Activated naive CD8-positive, alpha-beta T cell treated with anti-CD3 and anti-CD28 coated beads, Interleukin-2, amount 50 U/mL, for 16 hours (primary cell): Measurements from ENCODE around the gene RAB1B.

Source experiments
- DNase-seq: peaks from one replicate; pipeline ENCODE4 v3.0.0-alpha.2; 2020; ENCODE audit warnings: low read depth, low spot score

The RAB1B gene

DNA sequence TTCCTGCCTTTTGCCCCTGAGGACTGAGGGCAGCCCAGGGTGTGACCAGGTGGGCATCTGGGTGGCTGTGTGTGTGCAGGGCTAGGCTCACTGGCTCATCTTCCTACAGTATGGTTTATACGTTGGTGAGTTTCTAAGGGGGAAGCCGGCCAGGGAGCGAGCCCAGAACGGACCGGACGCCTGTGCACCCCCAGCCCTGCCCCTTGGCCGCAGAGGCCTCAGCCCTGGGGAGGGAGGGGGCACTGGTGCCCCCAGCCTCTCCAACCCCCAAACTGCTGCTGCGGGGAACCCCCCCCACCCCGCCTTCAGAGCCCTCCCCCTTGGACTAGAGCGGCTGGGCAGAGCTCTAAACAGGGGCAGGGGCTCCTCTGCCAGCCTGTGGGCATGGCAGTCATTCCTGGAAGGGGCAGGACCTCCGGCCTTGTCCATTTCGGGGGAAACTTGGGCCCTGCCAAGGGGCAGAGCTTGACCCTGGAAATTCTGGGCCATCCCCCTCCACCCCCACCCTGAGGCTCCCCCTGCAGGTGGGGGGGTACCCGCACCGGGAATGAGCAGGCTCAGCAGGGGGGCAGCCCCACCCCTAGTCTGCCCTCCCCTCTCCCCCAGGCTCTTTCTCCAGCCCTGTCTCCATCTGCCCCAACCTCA, 15.1 kb downstream of the RAB1B start:
- no peak for DNase-seq

DNA sequence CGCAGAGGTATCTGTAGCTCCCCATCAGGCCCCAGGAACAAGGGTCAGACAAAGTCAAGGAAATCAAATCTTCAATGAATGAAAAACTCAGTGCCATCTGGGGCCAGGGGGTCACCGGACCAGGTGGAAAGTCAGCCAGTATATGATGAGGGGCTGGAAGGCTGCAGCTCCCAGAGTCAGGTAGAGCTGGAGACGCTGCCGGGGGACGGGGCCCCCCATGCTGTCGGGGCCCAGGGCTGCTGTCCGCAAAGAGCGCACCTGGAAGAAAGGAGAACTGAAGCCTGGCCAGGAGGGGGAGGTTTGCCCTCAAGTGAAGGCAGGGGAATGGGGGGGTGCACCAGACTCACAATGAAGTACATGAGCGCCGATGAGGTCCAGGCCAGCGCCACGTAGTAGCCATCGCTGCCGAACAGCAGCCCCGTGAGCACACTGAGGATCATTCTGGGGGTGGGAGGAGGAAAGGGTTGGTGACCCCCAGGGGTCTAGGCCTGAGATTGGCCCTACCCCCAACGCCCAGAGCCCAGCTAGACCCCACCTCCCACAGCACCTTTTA, 16.2 kb downstream of the RAB1B start:
- DNase-seq = no peak

DNA sequence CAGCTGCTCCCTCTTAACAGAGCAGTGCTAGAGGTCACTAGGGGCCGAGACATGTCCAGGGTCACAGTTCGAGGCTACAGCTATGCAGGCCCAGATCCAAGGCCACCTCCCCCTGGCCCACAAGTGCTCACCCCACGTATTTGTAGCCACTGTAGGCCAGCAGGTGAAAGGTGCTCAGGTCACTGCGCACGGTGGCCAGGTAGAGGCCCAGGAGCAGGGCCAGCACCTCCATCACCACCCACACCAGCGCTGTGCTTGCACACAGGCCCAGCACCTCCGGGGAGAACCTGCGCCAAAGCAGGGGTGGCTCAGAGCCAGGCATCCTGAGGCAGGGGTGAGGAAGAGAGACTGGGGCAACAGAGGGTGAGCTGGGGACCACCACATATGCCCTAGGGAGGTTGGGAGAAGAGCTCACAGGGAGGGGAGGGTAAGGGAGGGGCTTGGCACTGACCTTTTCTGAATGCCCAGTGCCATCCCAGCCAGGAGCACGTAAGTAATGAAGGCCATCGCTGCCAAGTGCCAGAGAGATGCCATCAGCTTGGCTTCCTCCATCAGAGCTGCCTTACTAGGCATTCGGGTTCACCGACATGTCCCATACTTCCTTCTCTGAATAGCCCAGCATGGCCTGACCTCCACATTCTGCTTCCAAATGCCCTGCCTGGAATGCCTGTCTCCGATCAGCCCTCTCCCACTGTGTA, 17.0 kb downstream of the RAB1B start:
- no peak for DNase-seq

DNA sequence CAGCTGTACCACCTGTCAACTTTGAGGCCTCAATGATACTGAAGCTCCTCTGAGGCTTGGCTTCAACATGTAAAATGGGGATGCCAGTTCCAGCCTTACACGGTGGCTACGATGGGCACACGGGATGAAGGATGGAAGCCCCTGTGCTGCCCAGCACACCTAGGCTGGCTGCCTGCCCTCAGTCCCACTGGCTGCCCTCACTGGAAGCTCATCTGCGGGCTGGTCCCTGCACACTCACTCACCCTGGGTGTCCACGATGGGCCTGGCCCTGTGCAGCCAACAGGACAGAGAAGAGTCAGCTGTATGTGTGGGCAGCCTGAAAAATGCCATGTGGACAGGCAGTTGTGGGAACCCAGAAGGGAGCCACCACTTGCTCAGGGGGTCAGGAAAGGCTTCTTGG, 18.3 kb downstream of the RAB1B start:
- DNase-seq = no peak

DNA sequence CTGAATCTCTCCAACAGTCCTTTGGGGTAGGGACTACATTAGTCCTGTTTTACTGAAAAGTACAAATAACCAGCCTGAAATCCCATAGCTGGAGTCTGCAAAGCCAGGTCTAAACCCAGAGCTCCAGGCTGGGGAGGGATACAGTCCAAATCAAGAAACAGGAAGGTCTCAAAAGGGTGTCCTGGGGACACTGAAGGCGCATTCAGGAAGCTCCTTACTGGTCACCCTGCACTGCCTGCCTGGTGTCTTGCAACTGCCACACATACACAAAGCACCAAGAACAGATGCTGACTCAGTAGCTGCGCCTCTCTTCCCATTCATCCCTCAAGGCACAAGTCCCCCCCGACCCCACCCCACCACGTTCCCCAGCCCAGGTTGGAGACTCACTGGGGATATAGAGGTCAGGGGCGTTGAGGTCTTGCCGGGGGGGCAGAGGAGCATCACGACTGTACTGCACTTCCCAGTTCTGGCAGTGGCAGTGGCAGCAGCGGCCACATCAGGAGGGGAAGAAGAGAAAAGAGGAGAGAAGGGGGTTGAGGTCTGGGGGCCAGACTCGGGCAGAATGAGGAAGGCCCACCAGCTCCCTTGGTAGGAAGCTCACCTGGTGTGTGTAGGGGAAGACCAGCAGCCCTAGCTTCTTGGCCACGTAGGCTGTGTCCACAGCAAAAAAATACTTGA, 18.9 kb downstream of the RAB1B start:
- DNase-seq = no peak

DNA sequence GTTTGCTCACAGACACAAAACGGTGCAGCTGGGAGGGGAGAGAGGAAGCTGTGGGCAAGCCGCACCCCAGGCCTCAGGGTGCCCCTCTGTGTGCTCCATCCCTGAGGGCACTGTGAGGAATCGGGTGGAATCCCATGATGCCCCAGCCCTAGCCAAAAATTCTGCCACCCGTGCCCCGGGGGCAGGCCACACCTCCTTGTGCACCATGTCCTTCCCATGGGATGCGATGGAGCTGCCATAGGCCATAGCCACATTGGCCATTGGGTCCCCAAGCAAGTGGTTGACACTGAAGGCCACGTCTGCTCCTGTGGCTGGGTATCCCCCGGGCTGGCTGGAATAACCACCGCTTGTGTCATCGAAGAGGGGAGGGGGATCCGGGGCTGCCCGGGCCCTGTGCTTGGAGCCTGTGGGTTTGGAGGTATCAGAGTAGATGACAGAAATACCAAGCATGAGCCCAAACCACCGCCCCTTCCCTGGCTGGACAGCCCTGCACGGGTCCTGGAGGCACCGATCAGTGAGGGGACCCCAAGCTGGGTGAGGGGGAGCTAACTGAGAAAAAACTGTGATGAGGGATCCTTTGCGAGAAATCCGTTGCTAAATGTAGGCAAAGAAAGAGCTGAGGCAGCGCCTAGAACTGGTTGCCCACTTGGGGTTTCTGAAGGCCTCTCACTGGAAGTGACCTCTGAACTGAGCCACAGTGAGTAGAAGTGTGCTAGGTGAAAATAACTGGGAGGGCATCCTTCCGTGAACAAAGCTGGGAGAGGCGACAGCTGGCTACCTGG, 19.6 kb downstream of the RAB1B start:
- no peak for DNase-seq

DNA sequence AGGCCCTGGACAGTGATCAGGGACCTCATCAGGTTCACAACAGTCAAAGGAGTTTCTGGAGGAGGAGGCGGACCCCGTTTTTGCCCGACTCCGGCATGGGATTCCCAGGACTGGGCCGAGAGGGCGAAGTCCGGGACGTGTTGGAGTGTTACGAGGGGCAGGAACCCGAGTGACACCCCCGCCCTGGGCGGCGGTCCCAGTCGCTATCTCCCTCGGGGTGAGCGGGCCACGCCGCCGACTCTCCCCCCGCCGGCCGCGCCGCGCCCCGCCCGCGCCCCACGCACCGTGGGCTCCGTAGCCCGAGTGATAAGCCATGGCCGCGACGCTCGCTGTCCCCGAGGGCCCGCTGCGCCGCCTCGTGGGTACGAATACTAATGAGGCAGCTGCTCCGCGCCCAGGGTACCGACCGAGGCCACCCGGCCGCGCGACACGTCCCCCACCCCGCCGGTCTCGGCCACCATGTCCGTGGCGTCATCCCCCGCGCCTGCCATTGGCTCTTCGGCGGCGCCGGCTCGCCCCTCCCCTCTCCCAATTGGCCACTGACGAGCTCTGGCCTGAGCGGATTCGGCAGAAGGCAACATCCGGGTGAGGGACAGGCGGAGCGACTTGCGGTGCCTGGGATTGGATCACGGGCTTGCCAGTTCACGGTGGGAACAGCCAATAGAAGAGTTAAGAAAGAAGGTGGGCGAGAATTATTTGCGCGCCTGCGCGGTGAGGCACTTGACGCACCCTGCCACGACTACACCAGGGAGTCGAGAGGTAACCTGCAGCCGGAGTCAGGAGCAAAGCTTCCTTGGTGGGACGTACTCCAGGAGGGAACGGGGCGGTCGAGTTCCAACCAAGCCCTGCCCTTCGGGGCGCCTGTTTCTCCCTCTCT, 20.5 kb downstream of the RAB1B start, which contains the start of gene YIF1A:
Gene YIF1A, minus strand, starts transcription at position 473 of the 877 bp plus-strand sequence. Its CDS starts 158 bp downstream, at position 315.
- DNase-seq = peak; percentile 97

DNA sequence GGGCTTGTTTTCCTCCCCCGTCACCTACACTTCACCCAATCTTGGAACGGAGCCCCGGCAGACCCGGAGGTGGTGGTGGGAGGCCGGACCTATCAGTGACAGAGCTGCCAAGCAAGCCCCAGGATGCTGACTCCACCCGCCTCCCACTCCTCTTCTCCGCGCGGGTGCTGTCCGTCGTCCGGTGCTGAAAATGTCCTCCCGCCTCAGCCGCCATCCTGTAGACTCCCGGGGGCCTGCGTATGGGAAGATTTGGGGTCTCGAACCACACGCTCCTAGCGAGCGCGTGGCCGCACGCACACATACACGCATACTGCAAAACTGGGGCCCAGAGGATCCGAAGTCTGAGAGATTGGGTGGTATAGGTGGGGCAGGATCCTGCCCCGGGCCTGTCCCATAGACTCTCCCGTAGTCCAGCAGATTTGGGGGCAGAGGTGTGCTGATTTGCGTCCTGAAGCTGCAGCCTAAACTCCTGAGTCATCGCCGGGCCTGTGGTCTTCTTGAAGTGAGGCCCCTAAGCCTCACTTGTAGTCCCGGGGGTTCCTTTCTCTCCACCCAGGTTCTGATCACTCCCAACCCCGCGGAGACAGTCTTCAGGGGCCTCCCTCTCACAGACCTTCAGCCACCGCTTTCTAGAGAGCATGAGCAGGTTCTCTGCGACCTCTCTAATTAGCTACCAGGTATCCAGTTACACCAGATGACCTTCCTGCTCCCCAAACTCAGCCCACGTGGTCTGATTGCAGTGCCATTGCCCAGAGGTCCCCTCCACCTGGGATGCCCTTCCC, 21.3 kb downstream of the RAB1B start:
- DNase-seq = peak; percentile 71

DNA sequence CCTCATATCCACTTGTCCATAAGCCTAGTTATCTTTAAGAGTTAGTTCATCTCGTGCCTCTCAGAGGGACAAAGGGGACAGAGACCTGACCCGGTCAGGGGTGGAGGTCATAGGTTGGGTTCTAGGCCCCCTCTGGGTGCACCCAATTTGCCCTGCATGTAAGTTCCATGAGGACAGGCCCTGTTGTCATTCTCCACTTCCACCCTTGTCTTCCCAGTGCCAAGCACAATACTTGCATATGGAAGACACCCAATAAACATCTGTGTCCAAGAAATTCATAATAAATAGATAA, 21.8 kb downstream of the RAB1B start:
- no peak for DNase-seq

DNA sequence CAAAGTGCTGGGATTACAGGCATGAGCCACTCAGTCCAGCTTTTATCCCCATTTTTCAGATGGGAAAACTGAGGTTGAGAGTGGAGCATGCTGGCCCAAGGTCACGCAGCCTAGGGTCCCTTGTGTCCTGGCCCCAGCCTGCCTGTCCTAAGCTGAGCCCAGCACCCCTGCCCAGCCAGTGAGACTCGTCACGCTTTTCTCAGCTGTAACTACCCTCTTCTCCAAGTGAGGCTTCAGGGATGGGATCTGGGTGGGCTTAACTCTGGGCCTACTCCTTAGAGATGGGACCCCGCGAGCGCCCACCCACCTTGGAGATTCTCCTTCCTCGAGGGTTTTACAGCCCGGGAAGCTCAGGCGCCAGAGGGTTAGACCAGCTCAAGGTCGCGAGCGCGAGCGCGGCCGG, 22.9 kb downstream of the RAB1B start:
- DNase-seq = no peak

DNA sequence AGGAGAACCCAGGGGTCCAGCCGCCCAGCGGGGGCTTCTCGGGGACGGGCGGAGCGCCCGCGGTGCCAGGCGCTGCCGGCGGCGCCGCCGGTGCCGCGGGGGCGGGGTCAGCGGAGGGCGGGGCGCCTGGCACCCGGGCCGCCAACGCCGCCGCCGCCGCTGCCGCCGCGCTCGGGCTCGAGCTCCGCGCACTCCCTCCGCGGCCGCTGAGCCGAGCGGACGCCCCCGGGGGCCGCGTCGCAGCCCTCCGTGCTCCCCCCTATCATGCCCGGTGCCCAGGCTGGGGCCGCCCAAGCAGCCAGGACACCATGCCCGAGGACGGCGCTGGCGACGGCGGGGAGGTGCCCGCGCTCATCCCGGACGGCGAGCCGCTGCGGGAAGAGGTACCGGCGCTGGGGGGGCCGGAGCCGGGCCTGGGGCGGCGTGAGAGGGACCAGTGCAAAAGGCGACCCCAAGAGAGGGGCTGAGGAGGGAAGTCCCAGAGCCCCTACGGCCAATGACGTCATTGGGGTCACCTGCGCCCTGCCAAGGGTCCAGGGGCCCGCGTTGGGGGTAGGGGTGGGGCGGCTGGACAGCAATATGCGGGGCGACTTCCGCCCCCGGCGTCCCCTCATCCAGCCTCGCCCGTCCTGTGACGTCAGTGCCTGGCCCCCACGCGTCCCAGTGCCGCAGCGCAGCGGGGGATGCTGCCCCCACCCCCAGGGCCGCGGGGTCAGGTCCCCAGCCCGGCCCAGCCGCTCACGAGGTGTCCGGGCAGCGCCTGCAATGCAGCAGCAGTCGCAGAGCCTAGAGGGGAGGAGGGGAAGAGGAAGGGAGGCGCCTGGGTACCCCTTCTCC, 23.5 kb downstream of the RAB1B start, which contains the start of gene TMEM151A:
Gene TMEM151A, plus strand, starts transcription at position 189 of the 837 bp plus-strand sequence. Its CDS starts 120 bp downstream, at position 309.
- no peak for DNase-seq

DNA sequence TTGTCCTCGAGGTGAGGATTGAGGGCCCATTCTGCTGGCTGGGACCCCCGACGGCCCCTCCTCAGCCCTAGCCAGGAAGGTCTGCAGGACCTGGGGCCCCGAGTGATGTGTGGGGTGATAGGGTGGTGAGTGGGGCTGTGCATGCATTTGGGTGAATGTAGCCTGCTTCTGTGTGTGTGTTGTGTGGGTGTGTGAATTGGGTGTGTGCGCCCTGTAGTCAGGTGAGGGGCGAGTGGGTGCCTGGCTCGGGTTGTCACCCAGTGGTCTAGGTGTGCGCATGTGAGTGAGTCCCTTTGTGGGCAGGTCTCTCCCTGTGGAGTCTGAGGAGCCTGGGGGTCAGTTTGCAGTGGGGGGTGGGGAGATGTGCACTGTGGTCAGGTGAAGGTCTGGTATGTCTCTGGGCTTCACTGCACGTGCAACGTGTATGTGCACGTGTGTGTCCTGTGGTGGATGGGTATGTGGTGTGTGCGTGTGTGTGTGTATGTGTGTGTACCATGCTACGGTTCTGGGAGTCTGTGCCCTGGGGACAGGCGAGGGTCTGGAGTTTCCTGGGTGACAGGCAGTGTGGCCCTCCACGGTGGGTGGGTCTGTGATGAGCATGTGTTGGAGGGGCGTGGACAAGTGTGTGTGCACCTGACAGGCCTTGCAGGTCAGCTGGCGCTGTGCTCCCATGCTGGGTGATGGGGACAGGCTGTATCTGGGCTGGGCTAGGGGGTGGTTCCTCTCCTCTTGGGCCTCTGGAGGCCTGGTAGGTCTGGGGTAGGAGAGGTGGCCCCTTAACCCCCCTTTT, 24.3 kb downstream of the RAB1B start:
- DNase-seq = no peak

DNA sequence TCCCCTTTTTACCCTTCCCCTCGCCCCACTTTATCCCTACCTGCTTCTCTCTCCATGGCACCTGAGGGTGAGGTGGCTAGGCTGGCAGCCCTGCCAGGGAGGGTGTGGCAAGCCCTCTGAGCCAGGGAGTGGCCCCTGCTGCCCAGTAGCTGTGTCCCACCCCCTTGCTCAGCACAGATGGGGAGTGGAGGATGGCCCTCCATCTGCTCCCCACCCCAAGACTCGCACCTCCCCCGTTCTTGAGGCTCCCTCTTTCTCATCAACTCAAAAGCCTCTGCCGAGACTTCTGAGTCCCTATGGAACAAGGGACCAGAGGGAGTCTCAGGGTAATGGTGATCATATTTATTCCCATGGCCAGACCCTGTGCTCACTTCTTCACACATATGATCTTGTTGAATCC, 24.9 kb downstream of the RAB1B start:
- DNase-seq = no peak

DNA sequence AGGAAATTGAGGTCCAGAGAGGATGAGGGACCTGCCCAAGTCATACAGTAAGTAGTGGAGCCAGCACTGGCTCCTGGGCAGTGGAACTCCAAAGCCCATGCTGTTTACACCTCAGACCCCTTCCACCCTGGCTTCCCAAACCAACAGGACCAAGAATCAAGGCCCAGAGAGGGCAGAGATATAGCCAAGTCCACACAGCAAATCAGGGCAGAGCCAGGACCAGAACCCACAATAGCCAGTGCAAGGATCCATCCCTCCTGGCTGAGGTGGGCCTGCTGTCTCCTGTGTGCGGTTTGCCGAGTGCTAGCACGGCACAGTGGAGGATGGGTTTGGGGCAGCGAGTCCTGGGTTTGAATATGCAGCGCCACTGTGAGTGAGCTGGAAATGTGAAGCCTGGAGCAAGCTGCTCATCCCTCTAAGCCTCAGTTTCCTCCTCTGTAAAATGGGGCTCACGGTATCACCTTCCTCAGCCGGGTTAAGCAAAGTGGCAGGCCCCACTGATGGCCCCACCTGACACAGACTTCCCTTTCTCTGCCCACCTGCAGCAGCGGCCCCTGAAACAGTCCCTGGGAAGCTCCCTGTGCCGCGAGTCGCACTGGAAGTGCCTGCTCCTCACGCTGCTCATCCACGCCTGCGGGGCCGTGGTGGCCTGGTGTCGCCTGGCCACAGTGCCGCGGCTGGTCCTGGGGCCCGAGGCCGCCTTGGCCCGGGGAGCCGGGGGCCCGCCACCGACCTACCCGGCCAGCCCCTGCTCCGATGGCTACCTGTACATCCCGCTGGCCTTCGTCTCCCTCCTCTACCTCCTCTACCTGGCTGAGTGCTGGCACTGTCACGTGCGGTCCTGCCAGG, 25.6 kb downstream of the RAB1B start:
- DNase-seq = no peak

DNA sequence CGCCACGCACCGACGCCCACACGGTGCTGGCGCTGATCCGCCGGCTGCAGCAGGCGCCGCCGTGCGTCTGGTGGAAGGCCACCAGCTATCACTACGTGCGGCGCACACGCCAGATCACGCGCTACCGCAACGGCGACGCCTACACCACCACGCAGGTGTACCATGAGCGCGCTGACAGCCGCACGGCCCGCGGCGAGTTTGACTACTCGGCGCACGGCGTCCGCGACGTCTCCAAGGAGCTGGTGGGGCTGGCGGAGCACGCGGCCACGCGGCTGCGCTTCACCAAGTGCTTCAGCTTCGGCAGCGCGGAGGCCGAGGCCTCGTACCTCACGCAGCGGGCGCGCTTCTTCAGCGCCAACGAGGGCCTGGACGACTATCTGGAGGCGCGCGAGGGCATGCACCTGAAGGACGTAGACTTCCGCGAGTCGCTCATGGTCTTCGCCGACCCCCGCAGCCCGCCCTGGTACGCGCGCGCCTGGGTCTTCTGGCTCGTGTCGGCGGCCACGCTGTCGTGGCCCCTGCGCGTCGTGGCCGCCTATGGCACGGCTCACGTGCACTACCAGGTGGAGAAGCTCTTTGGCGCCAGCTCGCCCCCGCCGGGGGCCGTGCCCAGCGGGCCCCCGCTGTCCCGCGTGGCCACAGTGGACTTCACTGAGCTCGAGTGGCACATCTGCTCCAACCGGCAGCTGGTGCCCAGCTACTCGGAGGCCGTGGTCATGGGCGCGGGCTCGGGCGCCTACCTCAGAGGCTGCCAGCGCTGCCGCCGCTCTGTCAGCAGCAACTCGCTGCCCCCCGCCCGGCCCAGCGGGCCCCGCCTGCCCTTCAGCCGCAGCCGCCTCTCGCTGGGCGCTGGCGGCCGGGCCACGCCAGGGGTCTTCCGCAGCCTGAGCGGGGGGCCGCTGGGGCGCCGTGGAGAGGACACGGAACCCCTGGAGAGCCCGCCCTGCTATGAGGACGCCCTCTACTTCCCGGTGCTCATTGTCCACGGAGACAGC, 26.5 kb downstream of the RAB1B start:
- no peak for DNase-seq

DNA sequence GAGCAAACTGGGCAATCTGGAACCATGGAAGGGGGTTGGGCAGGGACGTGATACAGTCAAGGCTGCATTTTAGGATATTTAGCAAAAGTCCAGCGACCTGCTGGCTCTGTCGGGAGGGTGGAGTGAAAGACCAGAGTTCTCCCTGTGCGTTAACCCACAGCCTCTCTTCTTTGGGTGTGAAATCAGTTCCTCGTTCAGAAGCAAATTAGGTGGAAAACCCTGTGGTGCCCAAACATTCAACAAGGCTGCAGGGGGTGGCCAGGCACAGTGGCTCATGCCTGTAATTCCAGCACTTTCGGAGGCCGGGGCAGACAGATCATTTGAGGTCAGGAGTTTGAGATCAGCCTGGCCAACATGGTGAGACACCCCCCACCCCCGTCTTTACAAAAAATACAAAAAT, 29.2 kb downstream of the RAB1B start:
- DNase-seq = no peak
